Measurements from ENCODE around the gene TTC3. TPM values are rescaled to one million over a fixed set of nuclear protein-coding genes. Genes with fewer than 3 reads are reported as not detected.

TTC3 gene
- total and polyA plus RNA-seq, 2 donors from 2014 or later, result 22.3 to 102 TPM

DNA sequence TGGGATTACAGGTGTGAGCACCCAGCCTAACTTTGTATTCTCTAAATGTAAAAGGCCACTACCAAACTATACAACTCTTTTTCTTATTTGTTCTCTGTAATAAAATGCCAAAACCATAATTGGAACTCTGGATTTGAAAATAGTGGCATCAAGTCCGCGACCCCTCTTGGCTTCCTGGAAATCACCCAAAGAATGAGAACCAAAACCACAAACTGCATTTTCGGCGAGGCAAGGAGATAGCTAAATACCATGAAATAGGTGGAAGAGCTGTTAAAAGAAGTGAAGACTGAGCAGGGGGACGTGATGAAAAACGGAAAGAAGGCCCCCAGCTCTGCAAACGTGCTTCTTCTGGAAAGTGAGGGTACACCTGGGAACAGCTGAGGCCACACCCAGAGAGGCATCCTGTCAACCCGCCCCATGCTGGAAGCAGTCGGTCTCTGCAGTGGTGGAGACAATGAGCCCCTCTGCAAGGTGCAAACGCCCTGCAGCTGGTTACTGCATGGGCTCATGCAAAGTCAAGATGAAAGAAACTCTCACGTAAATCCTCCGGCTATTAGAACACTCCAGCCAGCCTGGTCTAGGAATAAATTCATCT, 171.5 kb downstream of the TTC3 start:
- intact Hi-C loops (cut with DNase I), result no loop called here
- Histone ChIP-seq H3K9ac (ENCODE audit: low read length in 3 of 3) (no peak overlapping the region), H3K27me3 (ENCODE audit: control insufficient read depth, insufficient read depth, low read length) (no peaks in the 10 kb centered on the region), H3K9me3 (ENCODE audit: control insufficient read depth in 2 of 3, insufficient read depth in 1 of 3, low read length in 3 of 3) (no peaks in the 10 kb centered on the region), H3K36me3 (ENCODE audit: control insufficient read depth in 2 of 3, insufficient read depth in 3 of 3, low read length in 3 of 3) (peaks cover 0 to 7% (median 0%) of the 10 kb centered on the region in 3 donors), H3K4me3 (ENCODE audit: low read length in 3 of 3) (no peak overlapping the region), H3K4me1 (ENCODE audit: control insufficient read depth in 2 of 3, insufficient read depth in 2 of 3, low read depth in 1 of 3, low read length in 3 of 3) (peaks cover 0 to 6% (median 0%) of the 10 kb centered on the region in 3 donors), H3K27ac (ENCODE audit: low read depth in 2 of 2, low read length in 2 of 2) (no peak overlapping the region)
- DNase-seq (no peak), FAIRE-seq (no peak)
- TF ChIP-seq, protein P1, sequence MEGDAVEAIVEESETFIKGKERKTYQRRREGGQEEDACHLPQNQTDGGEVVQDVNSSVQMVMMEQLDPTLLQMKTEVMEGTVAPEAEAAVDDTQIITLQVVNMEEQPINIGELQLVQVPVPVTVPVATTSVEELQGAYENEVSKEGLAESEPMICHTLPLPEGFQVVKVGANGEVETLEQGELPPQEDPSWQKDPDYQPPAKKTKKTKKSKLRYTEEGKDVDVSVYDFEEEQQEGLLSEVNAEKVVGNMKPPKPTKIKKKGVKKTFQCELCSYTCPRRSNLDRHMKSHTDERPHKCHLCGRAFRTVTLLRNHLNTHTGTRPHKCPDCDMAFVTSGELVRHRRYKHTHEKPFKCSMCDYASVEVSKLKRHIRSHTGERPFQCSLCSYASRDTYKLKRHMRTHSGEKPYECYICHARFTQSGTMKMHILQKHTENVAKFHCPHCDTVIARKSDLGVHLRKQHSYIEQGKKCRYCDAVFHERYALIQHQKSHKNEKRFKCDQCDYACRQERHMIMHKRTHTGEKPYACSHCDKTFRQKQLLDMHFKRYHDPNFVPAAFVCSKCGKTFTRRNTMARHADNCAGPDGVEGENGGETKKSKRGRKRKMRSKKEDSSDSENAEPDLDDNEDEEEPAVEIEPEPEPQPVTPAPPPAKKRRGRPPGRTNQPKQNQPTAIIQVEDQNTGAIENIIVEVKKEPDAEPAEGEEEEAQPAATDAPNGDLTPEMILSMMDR (IDR thresholded peaks at IDR 0.05; ENCODE audit: borderline replicate concordance, extremely low read depth, insufficient read depth), result no peak

DNA sequence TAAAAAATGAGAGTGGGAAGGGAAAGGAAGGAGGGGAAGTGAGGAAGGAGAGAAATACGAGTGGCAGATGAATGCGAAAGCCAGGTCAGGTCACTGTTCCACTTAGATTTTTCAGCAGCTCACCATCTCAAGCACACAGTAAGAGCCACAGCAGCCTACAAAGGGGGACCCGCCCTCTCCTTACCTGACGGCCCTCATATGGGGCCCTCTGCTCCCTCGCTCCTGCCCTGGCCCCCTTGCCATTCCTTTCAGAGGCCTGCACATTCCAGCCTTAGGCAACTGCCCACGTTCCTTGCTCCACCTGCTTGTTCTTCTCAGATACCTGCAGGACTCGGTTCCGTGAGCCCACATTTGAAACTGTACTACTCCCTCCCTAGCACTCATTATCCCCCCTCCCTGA, 172.1 kb downstream of the TTC3 start:
- Histone ChIP-seq H3K27ac (ENCODE audit: low read depth in 2 of 2, low read length in 2 of 2) (no peak overlapping the region), H3K36me3 (ENCODE audit: control insufficient read depth in 2 of 3, insufficient read depth in 3 of 3, low read length in 3 of 3) (peaks cover 0 to 7% (median 0%) of the 10 kb centered on the region in 3 donors), H3K9me3 (ENCODE audit: control insufficient read depth in 2 of 3, insufficient read depth in 1 of 3, low read length in 3 of 3) (no peaks in the 10 kb centered on the region), H3K4me1 (ENCODE audit: control insufficient read depth in 2 of 3, insufficient read depth in 2 of 3, low read depth in 1 of 3, low read length in 3 of 3) (peaks cover 0 to 6% (median 0%) of the 10 kb centered on the region in 3 donors), H3K9ac (ENCODE audit: low read length in 3 of 3) (no peak overlapping the region), H3K27me3 (ENCODE audit: control insufficient read depth, insufficient read depth, low read length) (no peaks in the 10 kb centered on the region), H3K4me3 (ENCODE audit: low read length in 3 of 3) (no peak overlapping the region)
- TF ChIP-seq, protein P1 (IDR thresholded peaks at IDR 0.05; ENCODE audit: borderline replicate concordance, extremely low read depth, insufficient read depth), result no peak
- FAIRE-seq (no peak), DNase-seq (peak in 1 of 5 donors; percentile 24)
- intact Hi-C loops (cut with DNase I), result no loop called here

DNA sequence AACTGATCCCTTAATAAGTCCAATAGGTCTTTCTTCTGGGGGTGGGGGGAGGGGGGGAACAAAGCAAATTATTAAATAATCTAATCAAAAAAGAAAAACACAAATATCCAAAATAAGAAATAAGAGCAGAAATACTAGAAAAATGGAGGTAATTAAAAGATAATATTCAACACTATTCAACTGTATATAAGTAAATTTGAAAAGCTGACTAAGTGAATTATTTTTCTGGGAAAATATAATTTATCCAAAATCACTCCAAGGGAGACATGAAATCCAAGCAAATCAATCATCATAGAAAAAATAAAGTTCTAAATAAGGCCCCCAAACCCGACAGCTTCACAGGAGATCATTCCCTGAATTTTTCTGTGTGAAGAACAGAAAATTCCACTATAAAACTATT, 175.2 kb downstream of the TTC3 start:
- Histone ChIP-seq H3K4me3 (ENCODE audit: low read length in 3 of 3) (no peak overlapping the region), H3K27ac (ENCODE audit: low read depth in 2 of 2, low read length in 2 of 2) (no peak overlapping the region), H3K4me1 (ENCODE audit: control insufficient read depth in 2 of 3, insufficient read depth in 2 of 3, low read depth in 1 of 3, low read length in 3 of 3) (peaks cover 0 to 9% (median 0%) of the 10 kb centered on the region in 3 donors), H3K36me3 (ENCODE audit: control insufficient read depth in 2 of 3, insufficient read depth in 3 of 3, low read length in 3 of 3) (no peaks in the 10 kb centered on the region), H3K9me3 (ENCODE audit: control insufficient read depth in 2 of 3, insufficient read depth in 1 of 3, low read length in 3 of 3) (no peaks in the 10 kb centered on the region), H3K27me3 (ENCODE audit: control insufficient read depth, insufficient read depth, low read length) (no peaks in the 10 kb centered on the region), H3K9ac (ENCODE audit: low read length in 3 of 3) (no peak overlapping the region)
- no peak for FAIRE-seq
- DNase-seq, result no peak
- intact Hi-C loops (cut with DNase I), result no loop called here
- TF ChIP-seq, protein P1 (IDR thresholded peaks at IDR 0.05; ENCODE audit: borderline replicate concordance, extremely low read depth, insufficient read depth), result no peak

Measured in kidney (tissue), 14 donors.